Glutamatergic neuron (in vitro differentiated cells): ENCODE results near the gene SLC47A2. TPM values are rescaled to one million over a fixed set of nuclear protein-coding genes. Genes with fewer than 3 reads are reported as not detected.

Experiments
- DNase-seq: peaks from one replicate; pipeline ENCODE4 v3.0.0; 2022
- H3K27ac Mint-ChIP-seq: one replicate; pipeline ENCODE4 v1.8.0; 2020; ENCODE audit warnings: mild to moderate bottlenecking, mixed read lengths, inconsistent platforms; ENCODE audit not compliant: unreplicated experiment
- H3K27me3 Mint-ChIP-seq: one replicate; pipeline ENCODE4 v1.8.0; 2020; ENCODE audit warnings: mild to moderate bottlenecking, moderate library complexity, mixed read lengths, inconsistent platforms; ENCODE audit not compliant: unreplicated experiment
- H3K36me3 Mint-ChIP-seq: one replicate; pipeline ENCODE4 v1.8.0; 2020; ENCODE audit warnings: mild to moderate bottlenecking, mixed read lengths, inconsistent platforms; ENCODE audit not compliant: unreplicated experiment
- H3K4me1 Mint-ChIP-seq: one replicate; pipeline ENCODE4 v1.8.0; 2020; ENCODE audit warnings: mild to moderate bottlenecking, low read depth, mixed read lengths, inconsistent platforms; ENCODE audit not compliant: unreplicated experiment
- H3K4me3 Mint-ChIP-seq: one replicate; pipeline ENCODE4 v1.8.0; 2020; ENCODE audit warnings: mild to moderate bottlenecking, mixed read lengths, inconsistent platforms; ENCODE audit not compliant: unreplicated experiment
- H3K9me3 Mint-ChIP-seq: one replicate; pipeline ENCODE4 v1.8.0; 2020; ENCODE audit warnings: mild to moderate bottlenecking, moderate library complexity, mixed read lengths, inconsistent platforms; ENCODE audit not compliant: unreplicated experiment
- CTCF ChIP-seq: fragments of 200-600 bp; sonication (generic); IDR thresholded peaks from one replicate; pipeline ENCODE4 v1.5.0; 2021; ENCODE audit not compliant: partially characterized antibody, unreplicated experiment
- total RNA-seq: library from RNA; stranded (reverse); fragmentation: NEBNext Ultra II Directional; extraction: Animal tissue kit (Norgen Biotek cat#: 25700); gene quantifications from one replicate; pipeline ENCODE4 v1.2.1, GENCODE V29; 2021; ENCODE audit not compliant: unreplicated experiment

The SLC47A2 gene
- total RNA-seq, 1 donor from 2014 or later, result not detected

DNA sequence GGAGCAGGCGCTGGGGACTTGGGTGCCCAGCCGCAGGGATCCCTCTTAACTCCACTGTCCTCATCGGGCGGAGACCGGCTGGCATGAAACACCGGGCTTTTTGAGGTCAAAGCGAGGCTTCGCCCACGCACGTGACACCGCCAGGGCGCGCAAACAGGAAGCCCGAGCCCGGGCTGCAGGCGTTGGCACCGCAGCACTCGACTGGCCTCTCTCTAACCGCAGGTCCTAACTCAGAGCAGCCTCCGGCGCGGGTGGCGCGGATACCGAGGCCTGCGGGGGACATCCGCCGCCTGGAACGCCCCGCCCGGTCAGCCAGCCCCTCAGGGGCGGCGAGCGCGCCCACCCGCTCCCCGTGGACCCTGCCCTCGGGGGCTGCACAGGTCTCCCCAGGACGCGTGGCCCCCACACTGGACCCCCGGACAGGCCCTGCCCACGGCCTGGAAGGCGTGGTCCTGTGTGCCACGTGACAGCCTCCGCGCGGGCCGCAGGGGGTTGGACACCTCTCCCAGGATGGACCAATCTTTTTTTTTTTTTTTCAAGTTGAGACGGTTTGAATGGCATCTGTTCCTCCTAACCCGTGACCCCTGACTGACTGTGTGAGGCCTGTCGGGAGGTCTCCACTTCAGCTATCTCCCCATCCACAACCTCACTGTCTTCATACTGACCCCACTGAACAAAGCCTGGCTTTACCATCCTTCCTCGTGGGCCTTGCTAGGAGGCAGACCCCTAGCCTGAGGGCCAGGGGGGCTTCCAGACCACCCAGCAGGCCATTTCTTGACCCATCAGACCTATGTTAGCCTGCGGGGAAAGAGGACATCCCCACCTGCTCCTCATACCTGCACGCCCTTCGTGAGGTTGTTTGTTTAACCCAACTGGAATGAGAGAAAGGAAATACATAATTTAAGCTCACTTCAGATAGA lies 8.4 kb upstream of the SLC47A2 start:
- Mint-ChIP-seq H3K36me3 (peaks cover 7% of the 10 kb centered on the region), H3K9me3 (peaks cover 1% of the 10 kb centered on the region), H3K4me1 (no peaks in the 10 kb centered on the region), H3K4me3 (no peak overlapping the region), H3K27me3 (peaks cover 1% of the 10 kb centered on the region), H3K27ac (no peak overlapping the region)
- TF ChIP-seq CTCF, result no peak
- no peak for DNase-seq

GRCh38 chr17:19723964-19724363 lies 7.6 kb upstream of the SLC47A2 start:
- DNase-seq, result no peak
- no peak overlapping the region for H3K4me3 Mint-ChIP-seq
- no peaks in the 10 kb centered on the region for H3K4me1 Mint-ChIP-seq
- TF ChIP-seq CTCF, result no peak
- H3K27me3 Mint-ChIP-seq, result peaks cover 2% of the 10 kb centered on the region
- H3K36me3 Mint-ChIP-seq, result peaks cover 7% of the 10 kb centered on the region
- peaks cover 2% of the 10 kb centered on the region for H3K9me3 Mint-ChIP-seq
- no peak overlapping the region for H3K27ac Mint-ChIP-seq

DNA sequence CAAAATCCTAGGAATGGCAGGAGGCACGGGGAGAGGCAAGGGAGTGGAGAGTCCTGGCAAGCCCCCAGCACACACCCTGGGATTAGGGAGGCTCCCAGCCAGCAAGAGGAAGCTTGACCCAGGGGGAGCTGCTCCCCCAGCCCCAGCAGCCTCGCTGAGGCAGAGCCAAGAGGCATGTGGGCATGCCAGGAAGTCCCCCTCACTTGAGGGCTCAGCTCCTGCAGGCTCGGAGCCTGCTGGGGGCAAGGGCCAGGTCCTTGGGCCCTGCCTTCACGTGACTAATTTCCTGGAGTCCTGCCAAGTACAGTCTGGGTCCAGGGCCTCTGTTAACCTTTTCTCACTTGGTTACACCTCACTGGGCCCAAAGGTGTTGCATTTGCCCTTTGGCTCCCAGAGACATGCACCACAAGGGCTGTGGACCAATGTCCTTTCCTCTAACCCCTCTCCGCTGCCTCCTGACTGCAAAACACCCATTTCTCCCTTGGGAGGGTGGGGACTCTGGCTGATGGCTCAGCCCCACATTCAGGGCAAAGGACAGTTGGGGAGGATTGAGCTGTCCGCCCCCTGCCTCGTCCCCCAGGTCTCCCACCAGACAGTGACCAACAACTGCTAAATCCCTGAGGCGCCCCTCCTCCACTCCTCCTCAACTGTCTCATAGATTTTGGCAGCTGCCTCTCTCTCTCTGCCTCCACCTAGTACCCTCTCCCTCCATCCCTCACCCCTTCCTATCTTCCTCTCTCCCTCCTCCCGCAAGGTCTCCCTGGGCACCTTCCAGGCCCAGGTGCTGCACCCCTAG lies 4.4 kb upstream of the SLC47A2 start:
- Mint-ChIP-seq H3K9me3 (peaks cover 2% of the 10 kb centered on the region), H3K4me3 (no peak overlapping the region), H3K36me3 (peaks cover 7% of the 10 kb centered on the region), H3K27me3 (peaks cover 2% of the 10 kb centered on the region), H3K27ac (no peak overlapping the region), H3K4me1 (peaks cover 2% of the 10 kb centered on the region)
- DNase-seq, result no peak
- TF ChIP-seq CTCF, result no peak

- Mint-ChIP-seq H3K9me3 (peaks cover 2% of the 10 kb centered on the region), H3K4me3 (no peak overlapping the region), H3K27ac (no peak overlapping the region), H3K27me3 (peaks cover 3% of the 10 kb centered on the region), H3K36me3 (peaks cover 2% of the 10 kb centered on the region), H3K4me1 (peaks cover 2% of the 10 kb centered on the region)
- TF ChIP-seq CTCF, result no peak
- DNase-seq, result no peak
These were observed 3.8 kb upstream of the SLC47A2 start for GRCh38 chr17:19720210-19720475.
